Retinal pigment epithelial cell (primary cell): ENCODE results near the gene EPS8L3.
"Not testable (repeated sequence)": the region's sequence is repeated elsewhere in the genome, so short reads cannot be mapped to it uniquely, and the experiment has no call there.

Source experiments
- DNase-seq: peaks from one replicate; pipeline ENCODE4 v3.0.0-alpha.2; 2010; ENCODE audit warnings: low read depth
- H3K4me3 ChIP-seq: 2 replicates; pipeline ENCODE4 v1.5.1; 2011; ENCODE audit warnings: mild to moderate bottlenecking, low read length, control low read depth, moderate library complexity
- TF ChIP-seq, protein P1 (sequence below): conservative IDR thresholded peaks from 2 replicates; pipeline ENCODE4 v1.5.1; 2011; ENCODE audit warnings: low read depth, low read length, control low read depth, inconsistent platforms

The EPS8L3 gene

DNA sequence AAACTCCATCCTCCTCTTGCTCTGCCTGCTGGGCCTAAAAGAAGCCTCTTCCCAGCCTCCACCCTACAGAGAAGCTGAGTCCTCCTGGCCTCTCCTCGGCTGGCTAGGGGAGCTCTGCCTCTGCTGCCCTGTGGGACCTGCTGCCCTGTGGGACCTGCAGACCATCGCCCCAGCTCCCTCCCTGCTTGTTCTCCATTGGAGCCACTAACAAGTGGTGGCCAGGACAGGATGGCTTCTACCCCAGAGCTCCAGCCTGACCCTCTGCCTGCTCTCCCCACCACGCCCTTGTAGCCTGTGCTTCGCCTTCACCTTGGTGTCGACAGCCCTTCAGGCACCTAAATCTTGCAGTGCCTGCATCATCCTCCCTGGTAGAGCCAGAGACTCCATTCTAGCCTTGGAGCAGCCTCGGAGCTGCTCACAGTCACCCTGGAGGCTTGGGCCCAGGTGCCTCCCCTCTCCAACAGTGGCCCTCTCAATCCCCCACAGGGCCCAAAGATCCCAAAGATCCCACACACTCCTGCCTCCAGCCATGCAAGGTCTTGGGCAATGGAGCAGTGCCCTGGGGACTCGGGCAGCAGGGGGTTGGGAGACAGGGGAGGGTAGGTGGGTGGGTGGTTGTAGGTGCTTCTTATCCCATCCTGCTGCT, 3.0 kb downstream of the EPS8L3 start:
- TF ChIP-seq, protein P1, sequence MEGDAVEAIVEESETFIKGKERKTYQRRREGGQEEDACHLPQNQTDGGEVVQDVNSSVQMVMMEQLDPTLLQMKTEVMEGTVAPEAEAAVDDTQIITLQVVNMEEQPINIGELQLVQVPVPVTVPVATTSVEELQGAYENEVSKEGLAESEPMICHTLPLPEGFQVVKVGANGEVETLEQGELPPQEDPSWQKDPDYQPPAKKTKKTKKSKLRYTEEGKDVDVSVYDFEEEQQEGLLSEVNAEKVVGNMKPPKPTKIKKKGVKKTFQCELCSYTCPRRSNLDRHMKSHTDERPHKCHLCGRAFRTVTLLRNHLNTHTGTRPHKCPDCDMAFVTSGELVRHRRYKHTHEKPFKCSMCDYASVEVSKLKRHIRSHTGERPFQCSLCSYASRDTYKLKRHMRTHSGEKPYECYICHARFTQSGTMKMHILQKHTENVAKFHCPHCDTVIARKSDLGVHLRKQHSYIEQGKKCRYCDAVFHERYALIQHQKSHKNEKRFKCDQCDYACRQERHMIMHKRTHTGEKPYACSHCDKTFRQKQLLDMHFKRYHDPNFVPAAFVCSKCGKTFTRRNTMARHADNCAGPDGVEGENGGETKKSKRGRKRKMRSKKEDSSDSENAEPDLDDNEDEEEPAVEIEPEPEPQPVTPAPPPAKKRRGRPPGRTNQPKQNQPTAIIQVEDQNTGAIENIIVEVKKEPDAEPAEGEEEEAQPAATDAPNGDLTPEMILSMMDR, result no peak
- H3K4me3 ChIP-seq, result no peak overlapping the region
- DNase-seq, result no peak

DNA sequence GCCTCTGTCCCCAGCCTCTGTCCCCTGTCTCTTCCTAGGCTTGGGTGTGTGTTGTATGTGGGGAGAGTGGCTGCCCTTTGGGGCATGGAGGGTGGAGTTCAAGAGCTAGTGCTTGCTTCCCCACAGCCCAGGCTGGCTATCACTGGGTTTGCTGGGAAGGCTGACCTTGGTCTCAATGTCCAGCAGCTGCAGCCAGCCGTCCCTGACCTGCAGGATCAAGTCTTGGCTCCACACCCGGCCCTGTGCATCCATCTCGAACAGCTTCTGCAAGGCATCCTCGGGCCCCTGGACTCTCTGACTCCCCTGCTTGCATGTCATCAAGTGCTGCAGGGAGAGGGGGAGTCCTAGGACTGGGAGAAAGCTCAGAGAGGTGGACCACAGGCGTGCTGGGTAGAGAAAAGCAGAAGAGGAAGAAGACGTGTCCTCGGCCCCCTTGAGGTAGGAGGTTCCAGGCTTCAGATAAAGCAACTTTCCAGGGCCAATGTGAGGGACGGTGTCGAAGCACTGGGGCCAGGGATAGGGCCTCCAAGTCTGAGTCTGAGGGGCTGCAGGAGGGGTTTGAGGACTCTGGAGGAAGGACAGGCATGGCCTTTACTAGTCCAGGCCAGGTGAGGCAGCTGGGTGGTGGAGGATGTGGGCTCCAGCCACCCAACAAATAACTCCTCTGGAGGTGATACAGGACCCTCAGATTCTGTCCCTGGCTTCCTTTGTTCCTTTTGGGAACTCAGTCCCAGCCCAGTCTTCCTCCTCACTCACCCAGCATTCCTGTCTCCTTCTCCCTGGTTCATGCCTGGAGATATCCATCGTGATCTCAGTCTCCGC, 4.0 kb downstream of the EPS8L3 start:
- DNase-seq, result no peak
- H3K4me3 ChIP-seq, result no peak overlapping the region

DNA sequence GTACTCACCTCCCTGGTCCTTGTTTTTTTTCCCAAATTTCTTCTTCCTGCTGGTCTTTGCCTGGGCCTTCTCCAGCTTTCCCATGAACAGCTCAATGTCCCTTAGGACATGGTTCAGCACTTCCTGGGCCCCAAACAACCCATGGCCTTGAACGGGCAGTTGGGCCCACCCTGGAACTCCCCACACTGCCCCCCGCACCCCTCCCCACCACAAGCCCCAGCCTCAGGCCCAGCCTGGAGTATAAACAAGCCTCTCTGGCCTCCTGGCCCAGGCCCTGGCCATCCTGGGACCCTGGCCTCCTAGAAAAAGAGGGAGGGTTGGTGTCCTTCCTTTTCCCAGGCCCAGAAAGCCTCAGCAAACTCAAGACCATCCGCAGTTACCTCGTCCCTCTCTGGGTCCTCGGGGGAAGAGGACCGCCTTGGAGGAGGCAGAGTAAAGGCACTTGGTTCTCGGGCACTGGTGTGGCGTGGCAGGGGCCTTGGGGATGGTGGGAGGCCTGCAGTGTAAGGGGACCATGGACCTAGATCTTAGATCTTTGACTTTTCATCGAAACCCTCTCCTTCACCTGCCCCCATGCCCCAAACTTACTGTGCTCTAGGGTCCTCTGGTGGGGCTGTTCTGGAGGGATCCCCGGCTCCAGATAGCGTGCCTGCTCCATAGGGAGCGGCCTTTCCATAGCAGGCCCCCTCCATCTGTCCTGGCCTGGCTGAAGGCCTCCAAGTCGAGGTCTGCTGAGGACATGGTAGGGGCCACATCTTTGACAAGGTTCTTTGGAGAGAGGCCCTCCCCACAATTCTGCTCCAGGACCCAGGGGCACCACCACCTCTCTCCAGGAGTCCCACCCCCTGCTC, 5.6 kb downstream of the EPS8L3 start:
- no peak overlapping the region for H3K4me3 ChIP-seq
- TF ChIP-seq, protein P1, result no peak
- DNase-seq, result no peak

More for the DNA sequence above, 4.0 kb downstream of the EPS8L3 start:
- TF ChIP-seq, protein P1, result no peak

DNA sequence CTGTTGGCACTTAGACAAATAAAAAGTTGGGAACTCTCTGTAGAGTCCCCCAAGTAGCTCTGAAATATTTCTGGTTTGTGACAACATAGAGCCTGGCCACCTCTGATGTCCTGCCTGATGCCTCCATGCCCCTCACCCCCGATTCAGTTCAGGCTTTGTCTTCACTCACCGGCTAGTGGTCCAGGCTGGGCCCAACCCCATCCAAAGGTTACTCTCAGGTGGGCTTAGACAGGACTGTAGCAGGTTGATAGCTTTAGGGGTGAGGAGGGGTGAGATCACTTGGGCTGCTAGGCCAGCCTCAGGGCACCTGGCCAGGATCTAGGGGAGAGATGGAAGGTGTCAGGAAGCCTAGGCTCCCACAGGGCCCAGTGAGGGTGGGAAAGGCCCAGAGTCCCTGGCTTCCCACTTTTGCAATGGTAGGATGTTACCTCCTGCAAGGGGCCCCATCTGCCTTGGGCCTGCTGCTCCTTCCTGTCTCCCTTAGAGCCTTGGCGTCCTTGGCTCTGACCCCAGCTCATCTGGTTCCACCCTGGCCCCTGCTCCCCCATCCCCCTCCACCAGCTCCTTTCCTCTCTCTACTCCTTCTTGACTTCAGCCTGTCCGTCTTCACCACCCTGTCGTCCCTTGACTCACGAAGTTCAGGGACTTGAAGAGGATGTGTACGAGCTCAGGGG, 6.7 kb downstream of the EPS8L3 start:
- TF ChIP-seq, protein P1, result no peak
- no peak overlapping the region for H3K4me3 ChIP-seq
- no peak for DNase-seq

DNA sequence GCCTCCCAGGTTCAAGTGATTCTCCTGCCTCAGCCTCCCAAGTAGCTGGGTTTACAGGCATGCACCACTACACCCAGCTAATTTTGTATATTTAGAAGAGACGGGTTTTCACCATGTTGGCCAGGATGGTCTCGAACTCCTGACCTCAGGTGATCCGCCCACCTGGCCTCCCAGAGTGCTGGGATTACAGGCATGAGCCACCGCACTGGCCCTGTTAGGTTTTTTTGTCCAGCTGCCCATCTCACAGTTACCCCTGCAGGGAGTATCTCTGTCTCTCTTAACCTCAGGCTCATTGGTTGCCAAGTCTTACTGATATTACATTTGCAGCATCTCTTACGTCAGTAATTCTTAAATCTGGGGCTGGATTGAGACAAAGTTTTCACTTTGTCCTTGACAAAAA, 7.4 kb downstream of the EPS8L3 start:
- not testable (repeated sequence) for DNase-seq, H3K4me3 ChIP-seq

DNA sequence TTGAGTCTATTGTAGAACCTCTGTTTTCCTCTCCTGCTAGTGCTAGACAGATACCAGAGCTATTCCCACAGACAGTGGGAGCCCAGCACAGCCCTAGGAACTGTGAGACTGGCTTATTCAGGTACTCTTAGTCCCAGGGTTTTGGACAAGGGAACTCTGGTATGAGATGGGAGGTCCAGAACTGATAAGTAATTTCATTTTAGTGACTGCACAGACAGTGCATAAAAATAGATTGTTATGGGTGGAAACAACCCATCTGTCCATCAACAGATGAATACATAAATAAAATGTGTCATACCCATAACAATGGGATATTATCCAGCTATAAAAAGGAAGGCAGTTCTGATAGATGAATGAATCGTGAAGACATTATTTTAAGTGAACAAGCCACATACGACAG, 9.0 kb downstream of the EPS8L3 start:
- H3K4me3 ChIP-seq, result no peak overlapping the region
- TF ChIP-seq, protein P1, result no peak
- no peak for DNase-seq
